Measurements from ENCODE around the gene F5.

The F5 gene

GRCh38 chr1:169595764-169596711, 9.8 kb upstream of the F5 start:
- Histone ChIP-seq H2BK120ac (ENCODE audit: low read depth, low read length) (no peak overlapping the region), H3K27me3 (ENCODE audit: control insufficient read depth in 1 of 2, insufficient read depth in 1 of 2, low read length in 2 of 2) (peaks cover 7 to 26% of the 10 kb centered on the region in 2 experiments), H3K36me3 (ENCODE audit: control insufficient read depth in 1 of 2, insufficient read depth in 2 of 2, low read depth in 1 of 2, low read length in 2 of 2) (no peaks in the 10 kb centered on the region), H2AK5ac (ENCODE audit: low read length, severe bottlenecking) (no peak overlapping the region), H2AFZ (ENCODE audit: low read depth, low read length) (no peak overlapping the region), H2BK15ac (ENCODE audit: low read depth, poor library complexity, severe bottlenecking) (no peak overlapping the region), H3K79me1 (replicated peaks; ENCODE audit: low read length, poor library complexity, severe bottlenecking) (no peaks in the 10 kb centered on the region), H3K14ac (ENCODE audit: low read length in 2 of 2) (no peak overlapping the region), H4K8ac (ENCODE audit: low read length) (no peak overlapping the region), H3K18ac (ENCODE audit: low read depth in 1 of 2, low read length in 2 of 2) (no peak overlapping the region), H4K91ac (ENCODE audit: low read length) (no peak overlapping the region), H3K27ac (ENCODE audit: low read length, poor library complexity, severe bottlenecking) (no peak overlapping the region), H2BK12ac (ENCODE audit: low read length in 2 of 2) (no peak overlapping the region), H3K4me3 (ENCODE audit: insufficient read depth in 1 of 2, low read depth in 1 of 2, low read length in 2 of 2) (no peak overlapping the region), H3K4me2 (ENCODE audit: low read length, poor library complexity, severe bottlenecking) (no peak overlapping the region), H3K9ac (ENCODE audit: low read length) (no peak overlapping the region), H2BK5ac (ENCODE audit: low read depth, low read length, poor library complexity, severe bottlenecking) (no peak overlapping the region), H3K9me3 (ENCODE audit: control insufficient read depth, low read length) (no peaks in the 10 kb centered on the region), H3K23ac (ENCODE audit: low read length in 2 of 2) (no peak overlapping the region), H3K4ac (ENCODE audit: low read depth in 1 of 2, low read length in 2 of 2) (no peak overlapping the region), H3K4me1 (ENCODE audit: control insufficient read depth, insufficient read depth, low read depth, low read length) (no peaks in the 10 kb centered on the region)
- DNase-seq: peak; percentile 30
- WGBS: 60% methylated on average over 2 of the region's 3 CpGs

- H3K4me1 ChIP-seq (ENCODE audit: control insufficient read depth, insufficient read depth, low read depth, low read length): no peaks in the 10 kb centered on the region
- H3K79me1 ChIP-seq (replicated peaks; ENCODE audit: low read length, poor library complexity, severe bottlenecking): no peaks in the 10 kb centered on the region
- no peak overlapping the region for H2AK5ac ChIP-seq (ENCODE audit: low read length, severe bottlenecking)
- no peaks in the 10 kb centered on the region for H3K36me3 ChIP-seq (ENCODE audit: control insufficient read depth in 1 of 2, insufficient read depth in 2 of 2, low read depth in 1 of 2, low read length in 2 of 2)
- no peak overlapping the region for H2BK5ac ChIP-seq (ENCODE audit: low read depth, low read length, poor library complexity, severe bottlenecking)
- H3K14ac ChIP-seq (ENCODE audit: low read length in 2 of 2): no peak overlapping the region
- no peak overlapping the region for H3K23ac ChIP-seq (ENCODE audit: low read length in 2 of 2)
- H3K9me3 ChIP-seq (ENCODE audit: control insufficient read depth, low read length): no peaks in the 10 kb centered on the region
- H3K27ac ChIP-seq (ENCODE audit: low read length, poor library complexity, severe bottlenecking): no peak overlapping the region
- no peak overlapping the region for H3K4me3 ChIP-seq (ENCODE audit: insufficient read depth in 1 of 2, low read depth in 1 of 2, low read length in 2 of 2)
- H4K91ac ChIP-seq (ENCODE audit: low read length): no peak overlapping the region
- no peak overlapping the region for H4K8ac ChIP-seq (ENCODE audit: low read length)
- H3K4ac ChIP-seq (ENCODE audit: low read depth in 1 of 2, low read length in 2 of 2): no peak overlapping the region
- H2BK120ac ChIP-seq (ENCODE audit: low read depth, low read length): no peak overlapping the region
- peaks cover 7 to 25% of the 10 kb centered on the region in 2 experiments for H3K27me3 ChIP-seq (ENCODE audit: control insufficient read depth in 1 of 2, insufficient read depth in 1 of 2, low read length in 2 of 2)
- no peak for DNase-seq
- H2AFZ ChIP-seq (ENCODE audit: low read depth, low read length): no peak overlapping the region
- 60% methylated on average over 2 of the region's 3 CpGs for WGBS
- H3K4me2 ChIP-seq (ENCODE audit: low read length, poor library complexity, severe bottlenecking): no peak overlapping the region
- H3K9ac ChIP-seq (ENCODE audit: low read length): no peak overlapping the region
- no peak overlapping the region for H3K18ac ChIP-seq (ENCODE audit: low read depth in 1 of 2, low read length in 2 of 2)
- H2BK15ac ChIP-seq (ENCODE audit: low read depth, poor library complexity, severe bottlenecking): no peak overlapping the region
- no peak overlapping the region for H2BK12ac ChIP-seq (ENCODE audit: low read length in 2 of 2)
These were observed 8.1 kb upstream of the F5 start for GRCh38 chr1:169594391-169594790.

DNA sequence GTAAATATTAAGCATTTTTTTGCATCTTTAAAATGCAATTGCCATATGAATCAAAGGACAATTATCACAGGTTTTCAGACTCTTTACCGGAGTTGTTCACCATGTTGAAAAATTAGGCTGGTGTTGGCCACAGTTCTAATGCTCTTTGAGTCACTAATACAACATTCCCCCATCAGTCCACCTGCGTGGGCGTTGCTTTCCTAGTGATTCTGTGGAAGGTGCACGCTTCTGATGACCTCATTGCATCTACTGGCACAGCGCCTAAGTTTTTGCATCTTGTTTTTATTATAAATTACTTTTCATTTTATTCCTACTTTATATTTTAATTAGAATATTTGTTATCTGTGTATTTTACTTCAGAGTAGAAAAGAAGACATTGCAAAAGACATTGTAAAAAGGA, 4.7 kb upstream of the F5 start:
- Histone ChIP-seq H2AFZ (ENCODE audit: low read depth, low read length) (no peak overlapping the region), H4K8ac (ENCODE audit: low read length) (no peak overlapping the region), H4K91ac (ENCODE audit: low read length) (no peak overlapping the region), H3K36me3 (ENCODE audit: control insufficient read depth in 1 of 2, insufficient read depth in 2 of 2, low read depth in 1 of 2, low read length in 2 of 2) (no peaks in the 10 kb centered on the region), H3K4me3 (ENCODE audit: insufficient read depth in 1 of 2, low read depth in 1 of 2, low read length in 2 of 2) (no peak overlapping the region), H2BK15ac (ENCODE audit: low read depth, poor library complexity, severe bottlenecking) (no peak overlapping the region), H3K9ac (ENCODE audit: low read length) (no peak overlapping the region), H3K14ac (ENCODE audit: low read length in 2 of 2) (no peak overlapping the region), H2BK12ac (ENCODE audit: low read length in 2 of 2) (no peak overlapping the region), H3K27ac (ENCODE audit: low read length, poor library complexity, severe bottlenecking) (no peak overlapping the region), H2BK5ac (ENCODE audit: low read depth, low read length, poor library complexity, severe bottlenecking) (no peak overlapping the region), H2BK120ac (ENCODE audit: low read depth, low read length) (no peak overlapping the region), H3K4me2 (ENCODE audit: low read length, poor library complexity, severe bottlenecking) (no peak overlapping the region), H3K9me3 (ENCODE audit: control insufficient read depth, low read length) (no peaks in the 10 kb centered on the region), H3K4me1 (ENCODE audit: control insufficient read depth, insufficient read depth, low read depth, low read length) (peaks cover 4% of the 10 kb centered on the region), H3K23ac (ENCODE audit: low read length in 2 of 2) (no peak overlapping the region), H3K79me1 (replicated peaks; ENCODE audit: low read length, poor library complexity, severe bottlenecking) (no peaks in the 10 kb centered on the region), H3K27me3 (ENCODE audit: control insufficient read depth in 1 of 2, insufficient read depth in 1 of 2, low read length in 2 of 2) (peaks cover 7 to 14% of the 10 kb centered on the region in 2 experiments), H3K18ac (ENCODE audit: low read depth in 1 of 2, low read length in 2 of 2) (no peak overlapping the region), H3K4ac (ENCODE audit: low read depth in 1 of 2, low read length in 2 of 2) (no peak overlapping the region), H2AK5ac (ENCODE audit: low read length, severe bottlenecking) (no peak overlapping the region)
- no peak for DNase-seq
- WGBS: 100% methylated on average over 1 of the region's 5 CpGs

DNA sequence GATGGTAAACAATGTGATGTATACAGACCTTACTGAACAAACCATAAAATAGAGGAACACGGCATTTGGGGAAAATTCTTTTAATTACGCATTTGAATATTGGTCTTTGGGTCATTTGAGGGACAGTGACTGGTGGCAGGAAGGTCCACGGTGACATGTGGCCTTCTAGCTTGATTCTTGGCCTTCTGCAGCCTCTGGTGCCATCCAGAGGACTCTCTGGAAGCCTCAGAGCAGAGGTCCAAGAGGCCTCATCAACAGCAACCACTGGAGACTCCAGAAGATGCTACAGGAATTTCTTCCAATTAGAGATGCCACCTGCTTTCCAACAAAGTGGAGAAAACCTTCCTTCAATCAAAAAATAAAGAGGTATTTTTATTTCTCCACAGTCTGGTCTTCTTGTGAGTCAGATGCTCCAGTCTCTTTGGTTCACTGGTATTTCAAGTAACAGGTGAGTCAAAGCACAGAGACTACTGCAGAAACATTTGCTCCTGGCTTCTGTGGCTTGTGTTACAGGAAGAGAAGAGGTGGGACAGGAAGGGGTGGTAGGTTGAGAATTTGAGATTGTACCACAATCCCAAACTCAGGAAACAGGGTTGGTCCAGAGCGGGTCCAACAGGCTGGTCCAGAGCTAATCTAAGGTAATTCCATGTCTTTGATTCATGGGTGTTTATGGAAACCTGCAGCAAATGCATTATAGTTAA, 2.7 kb upstream of the F5 start:
- Histone ChIP-seq H3K4ac (ENCODE audit: low read depth in 1 of 2, low read length in 2 of 2) (no peak overlapping the region), H3K9me3 (ENCODE audit: control insufficient read depth, low read length) (no peaks in the 10 kb centered on the region), H3K23ac (ENCODE audit: low read length in 2 of 2) (no peak overlapping the region), H3K14ac (ENCODE audit: low read length in 2 of 2) (no peak overlapping the region), H2AK5ac (ENCODE audit: low read length, severe bottlenecking) (no peak overlapping the region), H3K4me1 (ENCODE audit: control insufficient read depth, insufficient read depth, low read depth, low read length) (peaks cover 4% of the 10 kb centered on the region), H3K4me2 (ENCODE audit: low read length, poor library complexity, severe bottlenecking) (no peak overlapping the region), H2BK5ac (ENCODE audit: low read depth, low read length, poor library complexity, severe bottlenecking) (no peak overlapping the region), H3K18ac (ENCODE audit: low read depth in 1 of 2, low read length in 2 of 2) (no peak overlapping the region), H3K4me3 (ENCODE audit: insufficient read depth in 1 of 2, low read depth in 1 of 2, low read length in 2 of 2) (no peak overlapping the region), H3K27ac (ENCODE audit: low read length, poor library complexity, severe bottlenecking) (no peak overlapping the region), H3K79me1 (replicated peaks; ENCODE audit: low read length, poor library complexity, severe bottlenecking) (no peaks in the 10 kb centered on the region), H2AFZ (ENCODE audit: low read depth, low read length) (no peak overlapping the region), H3K9ac (ENCODE audit: low read length) (no peak overlapping the region), H3K27me3 (ENCODE audit: control insufficient read depth in 1 of 2, insufficient read depth in 1 of 2, low read length in 2 of 2) (peaks cover 7 to 9% of the 10 kb centered on the region in 2 experiments), H3K36me3 (ENCODE audit: control insufficient read depth in 1 of 2, insufficient read depth in 2 of 2, low read depth in 1 of 2, low read length in 2 of 2) (no peaks in the 10 kb centered on the region), H2BK120ac (ENCODE audit: low read depth, low read length) (no peak overlapping the region), H2BK12ac (ENCODE audit: low read length in 2 of 2) (no peak overlapping the region), H4K8ac (ENCODE audit: low read length) (no peak overlapping the region), H4K91ac (ENCODE audit: low read length) (no peak overlapping the region), H2BK15ac (ENCODE audit: low read depth, poor library complexity, severe bottlenecking) (no peak overlapping the region)
- no peak for DNase-seq
- 85% methylated on average over 4 of the region's 4 CpGs for WGBS
